Osteocyte (in vitro differentiated cells): ENCODE data around the gene KCNK15. TPM values are rescaled to one million over a fixed set of nuclear protein-coding genes. Genes with fewer than 3 reads are reported as not detected.

Experiments used
- DNase-seq: peaks from one replicate; pipeline ENCODE4 v3.0.0; 2021; ENCODE audit warnings: mixed read lengths; ENCODE audit not compliant: unreplicated experiment; ENCODE audit errors: extremely low spot score
- H3K27ac Mint-ChIP-seq: one replicate; pipeline ENCODE4 v1.8.0; 2021; ENCODE audit warnings: mild to moderate bottlenecking, mixed read lengths; ENCODE audit not compliant: unreplicated experiment
- H3K27me3 Mint-ChIP-seq: one replicate; pipeline ENCODE4 v1.8.0; 2021; ENCODE audit warnings: mixed read lengths; ENCODE audit not compliant: unreplicated experiment
- H3K36me3 Mint-ChIP-seq: one replicate; pipeline ENCODE4 v1.8.0; 2021; ENCODE audit warnings: mixed read lengths; ENCODE audit not compliant: unreplicated experiment
- H3K4me1 Mint-ChIP-seq: one replicate; pipeline ENCODE4 v1.8.0; 2021; ENCODE audit warnings: mixed read lengths; ENCODE audit not compliant: unreplicated experiment
- H3K4me3 Mint-ChIP-seq: one replicate; pipeline ENCODE4 v1.8.0; 2021; ENCODE audit warnings: mild to moderate bottlenecking, moderate library complexity, mixed read lengths; ENCODE audit not compliant: unreplicated experiment
- H3K9me3 Mint-ChIP-seq: one replicate; pipeline ENCODE4 v1.8.0; 2021; ENCODE audit warnings: mixed read lengths; ENCODE audit not compliant: unreplicated experiment
- total RNA-seq: library from RNA; stranded (reverse); gene quantifications from 2 replicates; pipeline ENCODE4 v1.2.1, GENCODE V29; 2021
- TF ChIP-seq, protein P1 (sequence below): fragments of 200-600 bp; sonication (generic); IDR thresholded peaks from 2 replicates; pipeline ENCODE4 v1.5.0; 2021; ENCODE audit warnings: antibody characterized with exemption, mild to moderate bottlenecking, moderate library complexity

Gene KCNK15
- total RNA-seq, 1 donor from 2014 or later = 21.5 TPM

DNA sequence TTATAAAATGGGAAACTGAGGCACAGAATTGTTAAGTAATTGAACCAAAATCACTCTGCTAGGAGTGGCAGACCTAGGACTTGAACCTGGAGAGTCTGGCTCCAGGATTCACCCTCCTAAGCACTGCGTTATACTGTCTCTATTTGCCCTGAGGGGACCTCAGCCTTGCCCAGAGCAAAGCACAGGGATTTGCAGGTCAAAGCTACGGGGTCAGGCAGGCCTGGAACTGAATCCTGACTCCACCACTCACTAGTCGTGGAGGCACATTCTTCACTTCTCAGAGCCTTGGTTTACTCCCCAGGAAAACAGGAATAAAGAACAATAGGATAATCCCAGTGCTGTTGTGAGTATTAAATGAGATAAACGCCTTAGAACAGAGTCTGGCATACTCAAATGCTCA is 19.4 kb downstream of the KCNK15 start:
- no peak for DNase-seq
- Mint-ChIP-seq H3K9me3 (no peaks in the 10 kb centered on the region), H3K36me3 (no peaks in the 10 kb centered on the region), H3K27ac (no peak overlapping the region), H3K27me3 (peaks cover 44% of the 10 kb centered on the region), H3K4me1 (no peaks in the 10 kb centered on the region), H3K4me3 (no peak overlapping the region)
- TF ChIP-seq, protein P1, sequence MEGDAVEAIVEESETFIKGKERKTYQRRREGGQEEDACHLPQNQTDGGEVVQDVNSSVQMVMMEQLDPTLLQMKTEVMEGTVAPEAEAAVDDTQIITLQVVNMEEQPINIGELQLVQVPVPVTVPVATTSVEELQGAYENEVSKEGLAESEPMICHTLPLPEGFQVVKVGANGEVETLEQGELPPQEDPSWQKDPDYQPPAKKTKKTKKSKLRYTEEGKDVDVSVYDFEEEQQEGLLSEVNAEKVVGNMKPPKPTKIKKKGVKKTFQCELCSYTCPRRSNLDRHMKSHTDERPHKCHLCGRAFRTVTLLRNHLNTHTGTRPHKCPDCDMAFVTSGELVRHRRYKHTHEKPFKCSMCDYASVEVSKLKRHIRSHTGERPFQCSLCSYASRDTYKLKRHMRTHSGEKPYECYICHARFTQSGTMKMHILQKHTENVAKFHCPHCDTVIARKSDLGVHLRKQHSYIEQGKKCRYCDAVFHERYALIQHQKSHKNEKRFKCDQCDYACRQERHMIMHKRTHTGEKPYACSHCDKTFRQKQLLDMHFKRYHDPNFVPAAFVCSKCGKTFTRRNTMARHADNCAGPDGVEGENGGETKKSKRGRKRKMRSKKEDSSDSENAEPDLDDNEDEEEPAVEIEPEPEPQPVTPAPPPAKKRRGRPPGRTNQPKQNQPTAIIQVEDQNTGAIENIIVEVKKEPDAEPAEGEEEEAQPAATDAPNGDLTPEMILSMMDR = no peak

DNA sequence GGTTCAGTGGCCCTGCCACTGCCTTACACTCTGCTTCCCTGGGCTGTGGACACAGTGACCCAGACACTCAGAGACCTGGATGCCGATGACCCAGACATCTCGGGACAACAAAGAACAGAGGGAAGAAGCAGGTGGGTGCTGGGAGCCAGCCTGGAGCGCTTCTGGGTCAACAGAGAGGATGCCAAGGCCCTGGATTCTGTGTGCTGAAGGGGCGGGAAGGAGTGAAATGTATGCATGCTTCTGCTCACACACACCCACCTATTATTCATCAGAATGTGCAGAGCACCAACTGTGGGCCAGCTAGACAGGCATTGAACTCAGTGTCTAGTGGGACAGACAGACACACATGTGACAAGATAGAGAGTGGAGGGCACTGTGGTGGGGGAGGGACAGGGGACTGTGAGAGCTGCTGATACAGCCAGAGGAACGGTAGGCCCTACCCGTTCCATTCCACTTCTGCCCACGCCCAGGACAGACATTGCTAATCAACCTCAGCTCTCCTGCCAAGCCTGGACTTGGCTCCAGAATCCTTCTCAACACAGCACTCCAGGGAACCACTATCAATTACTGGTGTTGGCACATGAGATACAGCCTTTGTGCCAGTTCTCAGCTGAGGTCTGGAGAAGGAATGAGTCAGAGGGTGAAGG is 20.2 kb downstream of the KCNK15 start:
- Mint-ChIP-seq H3K27me3 (peaks cover 48% of the 10 kb centered on the region), H3K4me3 (no peak overlapping the region), H3K27ac (no peak overlapping the region), H3K36me3 (no peaks in the 10 kb centered on the region), H3K9me3 (no peaks in the 10 kb centered on the region), H3K4me1 (no peaks in the 10 kb centered on the region)
- DNase-seq = no peak
- TF ChIP-seq, protein P1 = no peak

DNA sequence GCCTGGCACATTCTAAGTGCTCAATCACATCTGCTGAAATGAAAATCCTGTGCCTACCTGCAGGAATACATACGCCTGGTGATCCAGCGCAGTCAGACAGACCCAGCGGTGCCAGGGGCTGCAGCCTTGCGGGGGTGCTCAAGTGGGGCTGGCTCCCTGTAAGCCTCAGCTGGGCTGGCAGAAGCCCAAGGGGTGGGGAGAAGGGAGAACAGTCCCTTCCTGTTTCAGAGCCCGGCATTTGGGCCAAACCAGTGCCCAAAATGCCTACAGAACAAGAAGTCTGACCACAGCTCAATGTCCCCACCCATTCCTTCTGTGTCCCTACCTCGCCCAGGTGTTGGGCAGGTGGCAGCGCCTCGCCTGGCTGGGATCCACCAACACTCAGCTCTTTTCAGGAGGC is 22.6 kb downstream of the KCNK15 start:
- H3K36me3 Mint-ChIP-seq = no peaks in the 10 kb centered on the region
- H3K27ac Mint-ChIP-seq = no peak overlapping the region
- H3K4me3 Mint-ChIP-seq = no peak overlapping the region
- TF ChIP-seq, protein P1 = no peak
- peaks cover 48% of the 10 kb centered on the region for H3K27me3 Mint-ChIP-seq
- no peaks in the 10 kb centered on the region for H3K4me1 Mint-ChIP-seq
- H3K9me3 Mint-ChIP-seq = no peaks in the 10 kb centered on the region
- no peak for DNase-seq

DNA sequence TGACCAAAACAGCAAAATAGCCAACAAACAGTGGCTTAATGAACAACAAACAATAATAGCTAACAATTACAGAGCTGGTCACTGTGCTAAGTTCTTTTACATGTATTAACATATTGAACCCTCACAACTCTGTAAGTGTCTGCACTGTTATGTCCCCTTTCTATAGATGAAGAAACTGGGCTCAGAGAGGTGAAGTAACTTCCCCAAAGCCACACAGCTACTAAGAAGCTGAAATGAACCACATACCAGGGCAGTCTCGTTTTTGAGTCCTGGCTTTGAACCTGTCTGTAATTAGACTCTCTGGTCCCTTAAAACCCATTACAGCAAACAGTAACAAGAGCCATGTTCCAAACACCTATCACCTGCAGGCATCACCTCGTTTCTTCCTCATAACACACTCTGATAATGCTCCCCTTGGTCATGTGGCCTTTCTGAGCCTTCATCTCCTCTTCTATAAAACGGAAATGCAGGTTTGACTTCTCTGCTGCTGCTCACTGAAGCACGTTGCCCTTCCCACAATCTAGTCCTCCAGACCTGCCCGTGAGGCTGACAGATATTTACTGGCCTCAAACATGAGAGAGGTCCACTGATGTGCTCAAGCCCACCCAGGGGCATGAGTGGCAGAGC is 23.3 kb downstream of the KCNK15 start:
- TF ChIP-seq, protein P1 = no peak
- Mint-ChIP-seq H3K36me3 (no peaks in the 10 kb centered on the region), H3K9me3 (no peaks in the 10 kb centered on the region), H3K27me3 (peaks cover 48% of the 10 kb centered on the region), H3K4me3 (no peak overlapping the region), H3K27ac (no peak overlapping the region), H3K4me1 (no peaks in the 10 kb centered on the region)
- no peak for DNase-seq

DNA sequence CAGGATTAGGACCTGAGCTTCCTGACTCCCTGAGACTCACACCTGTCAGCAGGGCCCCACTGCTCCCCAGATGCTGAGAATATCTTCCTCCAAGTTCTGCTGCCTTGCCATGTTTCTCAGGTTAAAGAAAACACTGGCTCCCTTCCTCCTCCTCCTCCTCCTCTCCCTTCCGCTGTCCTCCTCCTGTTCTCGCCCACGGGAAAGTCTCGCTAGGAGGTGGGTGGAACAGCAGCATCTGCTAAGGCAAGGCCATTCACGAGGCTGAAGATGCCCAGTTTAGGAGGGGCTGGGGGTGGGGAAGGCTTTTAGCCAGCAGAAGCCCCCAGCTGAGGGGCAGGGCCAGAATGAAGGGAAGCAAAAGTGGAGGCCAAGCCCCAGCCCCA is 23.8 kb downstream of the KCNK15 start:
- Mint-ChIP-seq H3K4me1 (no peaks in the 10 kb centered on the region), H3K4me3 (no peak overlapping the region), H3K27me3 (peaks cover 43% of the 10 kb centered on the region), H3K36me3 (no peaks in the 10 kb centered on the region), H3K9me3 (no peaks in the 10 kb centered on the region), H3K27ac (no peak overlapping the region)
- DNase-seq = no peak
- TF ChIP-seq, protein P1 = no peak
